Activated CD4-positive, alpha-beta T cell treated with anti-CD3 and anti-CD28 coated beads, Interleukin-10, Interleukin-2, amounts not matched to agents 100 ng/mL and 50 ng/mL, durations not matched to agents 16 hours and 8 hours (primary cell): ENCODE results near the gene GSN.
"Not testable (repeated sequence)": the region's sequence is repeated elsewhere in the genome, so short reads cannot be mapped to it uniquely, and the experiment has no call there.

Source experiments
- DNase-seq: peaks from one replicate; pipeline ENCODE4 v3.0.0-alpha.2; 2020

GSN gene

DNA sequence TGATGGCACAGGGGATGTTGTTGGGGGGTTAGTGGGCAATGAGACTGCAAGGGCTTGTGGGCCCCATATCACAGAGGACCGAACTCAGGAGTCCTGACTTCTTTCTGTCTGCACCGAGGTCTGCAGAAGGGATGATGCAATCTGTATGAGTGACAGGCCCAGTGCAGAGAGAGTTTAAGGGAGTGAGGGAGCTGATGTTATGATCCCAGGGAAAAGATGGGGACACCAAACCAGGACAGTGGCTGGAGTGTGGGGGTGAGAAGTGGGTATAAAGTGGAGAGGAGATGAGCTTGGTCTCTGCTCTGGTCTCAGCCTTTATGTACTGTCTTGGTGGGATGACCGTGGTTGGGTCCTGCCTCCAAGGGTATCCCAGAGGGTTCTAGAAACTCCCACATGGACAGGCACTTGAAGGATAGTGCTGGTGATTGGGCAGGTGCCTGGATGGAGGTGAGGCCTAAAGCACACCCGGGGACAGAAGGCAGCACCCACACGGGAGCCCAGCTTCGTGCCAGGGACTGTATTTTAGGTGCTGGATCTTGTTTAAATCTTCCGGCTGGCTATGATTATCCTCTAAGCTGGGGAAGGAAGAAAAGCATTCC lies 21.9 kb downstream of the GSN start:
- no peak for DNase-seq

DNA sequence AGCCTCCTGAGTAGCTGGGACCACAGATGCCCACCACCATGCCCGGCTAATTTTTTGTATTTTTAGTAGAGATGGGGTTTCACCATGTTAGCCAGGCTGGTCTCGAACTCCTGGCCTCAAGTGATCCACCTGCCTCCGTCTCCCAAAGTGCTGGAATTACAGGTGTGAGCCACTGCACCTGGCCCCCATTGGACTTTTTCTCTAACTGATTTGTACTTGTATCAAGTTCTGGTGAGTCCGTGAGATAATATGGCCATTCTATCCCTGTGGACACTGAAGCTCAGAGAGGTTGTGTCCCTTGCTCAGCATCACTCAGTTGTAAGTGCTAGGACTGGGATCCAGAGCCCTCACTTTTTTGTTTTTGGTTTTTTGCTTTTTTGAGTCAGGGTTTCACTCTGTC lies 23.6 kb downstream of the GSN start:
- DNase-seq = not testable (repeated sequence)

DNA sequence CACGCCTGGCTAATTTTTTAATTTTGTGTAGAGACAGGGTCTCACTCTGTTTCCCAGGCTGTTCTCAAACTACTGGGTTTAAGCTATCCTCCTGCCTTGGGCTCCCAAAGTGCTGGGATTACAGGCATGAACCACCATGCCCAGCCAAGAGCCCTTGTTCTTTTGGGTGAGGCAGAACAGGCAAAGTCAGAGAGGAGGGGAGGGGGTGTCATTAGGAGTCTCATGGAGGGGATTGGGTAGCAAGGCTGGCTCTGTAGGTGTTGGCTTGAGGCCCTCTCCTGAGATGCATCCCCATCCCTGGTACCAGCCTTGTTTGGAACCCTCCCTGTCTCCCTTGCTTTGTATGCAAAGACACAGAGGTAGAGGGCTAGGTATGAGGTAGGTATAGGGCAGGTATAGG lies 24.1 kb downstream of the GSN start:
- no peak for DNase-seq

DNA sequence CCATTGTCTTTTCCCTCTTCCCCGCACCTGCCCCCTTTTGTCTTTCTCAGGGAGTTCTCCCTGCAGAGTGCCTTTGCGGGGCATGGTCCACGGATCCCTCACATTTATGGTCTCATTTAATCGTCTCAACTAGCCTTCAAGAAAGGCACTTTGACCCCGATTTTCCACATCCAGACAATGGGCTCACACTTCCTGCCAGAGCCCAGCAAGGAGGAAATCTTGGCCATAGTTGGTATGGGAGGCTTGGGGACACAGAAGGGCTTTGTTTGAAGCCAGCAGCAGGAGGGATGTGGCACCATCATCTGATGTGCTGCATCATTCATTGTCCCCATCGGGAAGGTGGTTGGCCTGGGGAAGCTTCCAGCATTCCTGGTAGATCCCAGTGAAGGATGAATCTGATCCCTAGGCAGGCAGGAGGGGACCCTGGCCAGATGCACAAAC lies 24.9 kb downstream of the GSN start:
- no peak for DNase-seq

DNA sequence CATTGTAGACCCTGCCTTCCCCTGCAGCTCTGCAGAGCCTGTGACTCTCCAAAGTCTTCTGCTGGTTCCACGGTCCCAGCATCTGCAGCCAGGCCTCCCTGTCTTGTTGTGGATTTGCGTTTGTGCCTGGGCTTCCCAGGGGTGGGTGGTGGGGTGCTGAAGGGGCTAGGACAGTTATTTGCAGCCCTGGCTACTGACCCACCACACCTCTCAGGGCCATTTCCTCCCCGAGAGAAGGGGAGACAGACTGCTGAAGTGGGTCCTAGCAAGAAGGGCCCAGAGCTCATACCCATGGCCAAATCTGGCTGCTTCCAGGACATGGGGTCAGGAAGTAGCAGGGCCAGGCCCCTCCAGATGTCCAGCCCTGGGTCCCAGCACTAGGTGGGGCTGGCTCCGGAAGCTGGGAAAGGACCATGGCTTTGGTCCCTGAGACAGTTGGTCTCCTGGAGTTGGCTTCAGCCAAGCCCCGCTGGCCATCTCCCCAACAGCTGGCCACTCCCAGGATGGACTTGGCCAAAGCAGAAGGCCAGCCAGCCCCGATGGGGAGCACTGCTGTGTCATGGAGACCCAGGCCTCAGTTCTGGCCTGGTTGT lies 26.3 kb downstream of the GSN start:
- DNase-seq = no peak

DNA sequence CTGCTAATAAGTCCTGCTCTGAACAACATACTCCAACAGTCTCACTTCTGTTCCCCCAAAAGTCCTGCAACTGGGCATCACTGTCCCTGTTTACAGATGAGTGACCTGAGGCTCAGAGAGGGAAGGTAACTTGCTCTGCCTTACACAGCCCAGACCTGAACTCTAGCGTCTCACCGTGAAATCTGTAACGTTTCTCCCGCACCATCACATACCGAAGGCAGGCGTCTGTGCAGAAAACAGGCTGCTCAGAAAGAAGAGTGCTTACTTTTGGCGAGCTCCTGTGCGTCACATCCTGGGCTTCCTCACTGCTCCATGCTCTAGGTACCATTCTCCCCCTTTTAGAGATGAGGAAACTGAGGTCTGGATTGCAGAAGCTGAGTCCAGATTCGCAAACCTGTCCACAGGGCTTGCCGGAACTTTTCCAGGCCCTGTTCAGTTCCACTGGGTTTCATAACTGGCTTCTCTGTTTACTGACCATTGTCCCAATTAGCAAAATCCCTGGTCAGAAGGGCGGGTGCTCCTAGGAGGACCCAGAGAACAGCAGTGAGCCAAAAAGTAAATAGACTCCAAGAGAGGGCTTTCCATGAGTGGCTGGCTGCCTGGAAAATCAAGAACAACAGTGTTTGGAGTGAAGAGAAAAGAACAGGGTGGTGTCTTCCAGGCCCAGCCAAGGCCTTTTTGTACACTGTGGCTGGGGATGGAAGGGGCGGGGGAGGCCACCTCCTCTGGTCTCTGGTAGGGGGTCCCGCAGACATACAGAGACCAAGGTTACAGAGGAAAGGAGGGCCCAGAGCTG lies 27.1 kb downstream of the GSN start:
- DNase-seq = no peak

DNA sequence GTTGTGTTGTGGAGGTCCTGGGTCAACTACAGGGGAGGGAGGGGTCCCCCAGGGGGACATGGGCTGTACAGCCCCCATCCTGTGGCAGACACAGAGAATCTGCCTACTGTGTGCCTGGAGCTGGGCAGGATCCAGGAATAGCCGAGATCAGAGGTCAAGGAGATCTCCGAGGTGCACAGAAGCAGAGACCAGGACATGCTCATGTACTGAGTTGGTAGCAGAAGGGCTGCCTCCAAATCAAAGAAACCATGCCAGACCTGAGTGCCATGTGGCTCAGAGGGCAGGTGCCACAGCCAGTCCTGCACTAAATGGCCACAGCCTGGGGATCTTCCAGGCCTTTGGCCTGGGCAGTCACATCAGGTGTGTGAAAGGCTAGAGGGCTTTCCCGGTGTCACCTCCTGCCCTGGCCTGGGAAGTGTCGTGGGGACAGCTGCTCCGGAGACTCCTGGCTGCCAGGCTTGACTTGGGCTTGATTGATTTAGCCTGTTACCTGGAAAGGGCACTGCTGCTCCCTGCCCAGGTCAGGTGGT lies 27.8 kb downstream of the GSN start:
- no peak for DNase-seq

DNA sequence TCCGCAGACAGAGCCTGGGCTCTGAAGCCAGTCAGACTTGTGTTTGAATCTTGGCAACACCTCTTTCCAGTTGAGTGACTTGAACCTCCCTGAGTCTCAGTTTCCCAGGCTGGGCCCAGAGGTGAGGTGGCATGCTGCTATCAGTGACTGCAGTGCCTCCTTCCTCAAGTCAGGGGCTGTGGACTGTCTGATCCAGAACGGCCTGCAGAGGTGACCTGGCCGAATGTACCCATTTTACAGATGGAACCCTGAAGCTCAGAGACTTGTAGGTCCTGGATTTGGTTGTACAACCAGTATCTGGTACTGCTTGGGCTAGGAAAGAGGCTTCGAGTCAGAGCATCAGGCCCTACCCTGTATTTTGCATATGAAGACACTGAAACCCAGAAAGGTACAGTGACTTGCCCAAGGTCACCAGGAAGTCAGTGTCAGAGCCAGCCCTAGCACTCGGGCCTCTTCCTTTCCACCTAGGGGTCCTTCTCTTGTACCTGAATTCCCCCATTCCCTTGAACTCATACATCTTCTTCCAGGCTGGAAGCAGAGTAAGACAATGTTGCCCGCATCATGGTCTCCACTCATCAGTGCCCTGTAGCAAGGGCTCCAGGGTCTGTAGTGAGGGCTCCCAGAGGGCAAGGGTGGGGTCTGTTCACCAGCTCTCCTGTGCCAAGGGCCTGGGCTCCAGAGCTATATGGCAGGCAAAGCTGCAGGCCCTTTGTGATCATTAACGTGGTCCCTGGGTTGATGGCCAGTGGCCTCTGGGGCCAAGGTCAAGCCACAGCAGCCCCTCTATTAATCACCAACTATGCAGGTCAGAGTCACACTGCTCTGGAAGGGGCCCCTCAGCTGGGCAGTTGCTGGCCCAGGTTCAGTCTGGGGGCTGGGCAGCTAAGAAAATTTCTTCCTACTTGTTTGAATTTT lies 28.5 kb downstream of the GSN start:
- DNase-seq = no peak

DNA sequence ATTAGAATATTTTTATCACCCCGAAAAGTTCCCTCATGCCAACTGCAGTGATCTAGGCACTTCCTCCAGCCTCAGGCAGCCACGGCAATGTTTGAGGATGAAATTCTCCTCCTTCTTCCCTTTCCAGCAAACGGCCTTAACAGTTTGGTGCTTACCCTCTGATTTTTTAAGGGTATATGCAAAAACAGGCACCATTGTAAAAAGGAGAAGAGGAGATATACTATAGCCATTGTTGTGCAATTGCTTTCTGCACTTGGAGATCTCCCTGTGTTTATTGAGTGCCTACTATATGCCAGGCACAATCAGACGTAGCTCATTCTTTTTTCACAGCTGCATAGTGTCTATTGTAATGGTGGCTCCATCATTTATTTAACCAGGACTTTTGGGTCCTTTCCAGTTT lies 29.4 kb downstream of the GSN start:
- DNase-seq = no peak

DNA sequence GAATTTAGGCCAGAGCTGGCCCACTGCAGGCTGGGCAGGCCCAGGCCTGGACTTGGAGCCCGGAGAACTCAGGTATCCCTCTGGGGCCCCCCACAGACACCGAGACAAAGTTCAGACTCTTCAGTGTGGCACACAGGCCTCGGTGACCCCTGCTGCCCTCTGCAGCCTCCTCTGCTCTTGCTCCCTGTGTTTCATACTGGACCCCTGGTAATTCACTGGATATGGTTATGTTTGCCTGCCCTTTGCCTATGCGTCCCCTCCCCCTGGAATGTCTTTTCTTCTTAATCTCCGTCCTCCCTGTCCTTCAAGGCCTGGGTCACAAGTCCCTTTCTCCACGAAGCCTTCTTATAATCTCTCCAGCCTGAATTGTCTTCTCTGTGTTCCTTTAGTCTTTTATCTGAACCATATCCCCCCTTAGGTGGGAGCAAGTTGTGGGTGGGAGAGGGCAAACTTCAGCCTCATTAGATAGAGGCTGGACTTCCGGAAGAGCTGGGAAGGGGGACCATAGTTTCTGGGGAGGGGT lies 30.1 kb downstream of the GSN start:
- no peak for DNase-seq

DNA sequence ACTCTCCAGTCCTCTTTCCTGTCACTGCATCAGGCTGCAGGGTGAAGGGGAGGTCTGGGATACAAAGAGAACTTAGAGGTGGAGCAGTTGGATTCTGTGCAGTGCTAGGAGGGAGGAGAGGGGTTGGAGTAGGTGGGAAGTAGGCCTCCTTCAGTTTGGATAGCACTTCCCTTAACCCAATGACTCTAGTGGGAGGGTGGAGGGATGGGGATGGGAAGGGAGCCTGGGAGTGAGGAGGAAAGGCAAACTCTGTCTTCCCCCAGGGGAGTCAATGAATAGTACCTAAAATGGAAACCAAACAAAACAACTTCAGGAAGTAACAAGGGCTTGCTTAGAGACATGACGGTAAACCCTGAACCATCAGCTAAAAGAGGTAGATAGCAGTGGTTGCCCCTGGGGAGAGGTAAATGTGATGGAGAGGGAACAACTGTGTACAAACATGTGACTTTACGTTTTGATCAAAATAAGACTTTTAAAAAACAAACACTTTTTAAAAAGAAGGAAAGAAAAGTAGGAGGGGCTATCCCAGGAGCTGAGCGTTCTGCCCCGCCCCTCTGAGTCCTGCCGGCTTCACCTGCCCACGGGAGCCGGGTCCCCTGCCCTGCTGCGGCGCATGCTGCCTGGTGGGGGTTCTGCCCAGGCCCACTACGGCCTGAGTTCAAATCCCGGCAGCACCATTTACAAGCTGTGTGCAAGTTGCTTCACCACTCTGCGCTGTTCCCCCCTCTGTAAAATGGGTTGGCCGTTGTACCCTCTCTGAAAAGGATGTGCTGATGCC lies 30.9 kb downstream of the GSN start:
- DNase-seq = no peak

DNA sequence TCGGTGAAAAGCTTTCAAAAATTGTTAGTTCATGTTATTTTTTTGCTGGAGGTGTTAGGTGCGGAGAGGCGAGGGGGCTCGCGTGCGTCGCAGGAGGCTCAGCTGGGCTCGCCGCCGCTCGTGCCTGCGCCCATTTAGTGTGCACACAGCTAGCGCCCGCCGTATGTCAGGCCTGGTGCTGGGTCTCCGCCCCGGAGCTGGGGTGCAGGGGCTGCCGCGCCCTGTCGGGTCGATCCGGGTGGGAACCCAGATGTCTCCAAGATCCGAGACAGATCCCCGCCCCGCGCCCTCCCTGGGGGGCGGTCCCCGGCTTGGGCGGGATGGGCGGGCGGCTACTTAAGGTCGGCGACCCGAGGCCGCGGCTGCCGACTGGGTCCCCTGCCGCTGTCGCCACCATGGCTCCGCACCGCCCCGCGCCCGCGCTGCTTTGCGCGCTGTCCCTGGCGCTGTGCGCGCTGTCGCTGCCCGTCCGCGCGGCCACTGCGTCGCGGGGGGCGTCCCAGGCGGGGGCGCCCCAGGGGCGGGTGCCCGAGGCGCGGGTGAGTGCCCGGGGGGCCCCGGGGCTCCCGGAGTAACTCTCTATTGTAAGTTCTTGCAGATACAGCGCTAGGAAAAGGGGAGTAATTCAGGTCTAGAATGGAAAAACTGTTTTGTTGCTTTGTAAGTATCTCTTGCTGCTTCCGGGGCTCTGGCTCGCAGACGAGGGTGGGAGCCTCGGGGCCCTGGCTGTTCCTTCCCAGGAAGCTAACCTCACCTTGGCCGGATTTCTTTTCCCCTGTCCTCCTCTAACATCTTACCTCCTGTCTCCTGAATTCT lies 31.7 kb downstream of the GSN start:
- DNase-seq = no peak

DNA sequence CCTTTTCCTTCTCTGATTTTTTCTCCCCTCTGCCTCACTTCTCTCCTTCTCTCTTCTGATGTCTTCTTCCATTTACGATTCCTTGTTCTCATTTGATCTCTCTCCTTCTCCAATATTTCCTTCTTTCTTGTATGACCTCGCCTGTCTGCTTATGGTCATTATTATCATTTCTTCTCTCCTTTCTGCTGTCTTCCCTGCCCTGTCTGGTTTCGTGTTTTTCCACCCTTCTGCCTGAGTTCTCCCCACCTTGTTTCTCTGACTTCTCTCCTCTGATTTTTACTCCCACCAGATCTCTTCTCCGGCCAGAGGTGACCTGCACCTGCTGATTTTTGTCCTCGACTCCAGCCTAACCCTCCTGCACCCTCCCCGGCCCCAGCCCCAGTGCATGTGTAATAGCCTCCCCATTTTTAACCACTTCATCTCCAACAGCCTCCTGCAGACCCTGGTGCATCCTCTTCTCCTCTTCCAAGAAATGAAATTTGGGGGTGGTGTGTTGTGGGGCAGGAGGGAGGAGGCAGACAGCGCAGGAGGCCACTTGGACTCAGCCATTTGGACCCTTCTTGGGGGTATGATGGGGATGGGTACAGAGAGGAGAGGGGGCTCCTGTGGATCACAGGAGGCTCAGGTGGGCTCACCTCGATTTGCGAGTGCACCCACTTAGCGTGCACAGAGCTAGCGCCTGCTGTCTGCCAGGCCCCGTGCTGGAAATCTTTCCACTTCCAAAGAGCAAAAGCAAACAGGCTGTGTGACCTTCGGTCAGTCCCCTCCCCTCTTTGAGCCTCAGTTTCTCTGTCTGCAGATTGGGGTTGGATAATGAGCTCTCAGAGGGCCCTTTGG lies 32.5 kb downstream of the GSN start:
- DNase-seq = no peak

DNA sequence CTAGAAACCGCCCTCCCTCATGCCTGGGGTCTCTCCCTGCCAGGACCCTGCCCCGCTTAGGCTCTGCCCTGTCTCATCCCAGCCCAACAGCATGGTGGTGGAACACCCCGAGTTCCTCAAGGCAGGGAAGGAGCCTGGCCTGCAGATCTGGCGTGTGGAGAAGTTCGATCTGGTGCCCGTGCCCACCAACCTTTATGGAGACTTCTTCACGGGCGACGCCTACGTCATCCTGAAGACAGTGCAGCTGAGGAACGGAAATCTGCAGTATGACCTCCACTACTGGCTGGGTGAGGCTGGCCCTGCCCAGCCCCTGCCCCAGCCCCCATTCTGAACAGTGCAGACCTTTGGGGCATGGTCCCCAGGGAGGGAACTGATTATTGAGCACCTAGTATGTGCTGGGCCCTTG lies 33.9 kb downstream of the GSN start:
- no peak for DNase-seq

DNA sequence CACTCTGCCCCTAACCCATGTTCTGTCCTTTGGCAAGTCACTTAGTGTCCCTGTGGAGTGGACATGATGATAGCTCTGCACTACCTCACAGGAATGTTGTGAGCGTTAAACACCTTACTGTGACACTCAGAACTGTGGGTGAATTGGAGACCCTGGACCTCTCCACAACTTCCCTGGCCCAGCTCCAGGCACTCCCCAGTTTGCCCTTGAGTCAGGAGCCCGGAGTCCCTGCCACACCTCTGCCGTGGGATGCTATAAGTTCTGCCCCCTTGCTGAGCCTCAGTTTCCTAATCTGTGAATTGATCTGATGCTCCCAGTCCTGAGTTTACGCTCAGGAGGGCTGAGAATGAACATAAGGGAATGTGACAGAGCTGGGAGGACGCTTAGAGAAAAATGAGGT lies 34.4 kb downstream of the GSN start:
- no peak for DNase-seq

DNA sequence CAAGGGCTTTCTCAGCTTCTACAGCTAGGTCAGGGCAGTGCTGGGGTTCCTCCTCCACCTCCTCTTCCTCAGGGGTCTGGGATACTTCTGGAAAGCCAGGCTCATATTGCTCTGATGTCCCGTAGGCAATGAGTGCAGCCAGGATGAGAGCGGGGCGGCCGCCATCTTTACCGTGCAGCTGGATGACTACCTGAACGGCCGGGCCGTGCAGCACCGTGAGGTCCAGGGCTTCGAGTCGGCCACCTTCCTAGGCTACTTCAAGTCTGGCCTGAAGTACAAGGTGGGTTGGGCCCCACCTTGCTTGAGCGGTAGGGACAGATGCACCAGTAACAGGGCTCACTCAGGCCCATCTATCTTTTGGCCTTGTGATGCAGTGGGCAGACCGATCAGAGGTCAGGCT lies 34.8 kb downstream of the GSN start:
- no peak for DNase-seq

DNA sequence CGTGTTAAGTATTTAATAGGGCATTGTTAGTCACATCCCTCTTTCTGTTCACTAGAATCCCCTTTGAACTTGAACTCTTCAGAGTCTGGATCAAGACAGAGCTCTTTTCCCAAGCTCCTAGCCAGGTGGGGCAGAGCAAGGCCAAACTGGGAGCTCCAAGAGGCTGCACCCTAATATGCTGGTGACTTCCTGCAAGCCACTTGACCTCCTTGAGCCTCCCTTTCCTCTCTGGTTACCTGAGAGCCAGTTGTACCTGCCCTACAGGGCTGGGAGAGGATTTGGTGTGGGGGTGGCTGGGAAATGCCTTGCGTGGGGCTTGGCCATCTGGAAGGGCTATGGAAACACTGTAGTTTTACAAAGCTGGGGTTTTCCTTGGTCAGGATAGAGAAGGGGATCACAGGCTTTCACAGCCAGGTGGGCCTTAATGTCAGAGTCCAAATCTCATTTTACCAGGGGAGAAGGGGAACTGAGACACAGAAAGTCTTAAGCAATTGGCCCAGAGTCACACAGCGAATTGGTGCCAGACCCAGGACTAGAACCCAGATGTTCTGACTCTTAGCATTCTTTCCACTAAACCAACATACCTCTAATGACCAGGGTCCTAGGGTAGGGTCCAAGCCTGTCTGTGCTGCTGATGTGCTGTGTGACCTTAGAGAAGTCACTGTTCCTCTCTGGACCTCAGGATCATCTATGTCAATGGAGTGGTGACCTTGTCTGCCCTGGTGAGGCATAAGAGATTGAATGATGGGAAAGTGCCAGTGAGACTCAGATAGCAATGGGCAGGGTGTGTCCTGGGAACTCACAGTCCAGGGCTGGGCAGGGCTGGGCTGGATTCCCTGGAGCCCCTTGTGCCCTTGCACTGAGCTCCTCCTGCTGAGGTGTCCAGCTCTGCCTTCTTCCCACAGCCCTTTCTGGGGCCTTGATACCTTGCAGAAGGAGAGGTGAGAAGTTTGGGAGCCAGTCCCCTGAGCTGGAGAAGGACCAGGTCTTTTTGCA lies 35.8 kb downstream of the GSN start:
- DNase-seq = no peak

DNA sequence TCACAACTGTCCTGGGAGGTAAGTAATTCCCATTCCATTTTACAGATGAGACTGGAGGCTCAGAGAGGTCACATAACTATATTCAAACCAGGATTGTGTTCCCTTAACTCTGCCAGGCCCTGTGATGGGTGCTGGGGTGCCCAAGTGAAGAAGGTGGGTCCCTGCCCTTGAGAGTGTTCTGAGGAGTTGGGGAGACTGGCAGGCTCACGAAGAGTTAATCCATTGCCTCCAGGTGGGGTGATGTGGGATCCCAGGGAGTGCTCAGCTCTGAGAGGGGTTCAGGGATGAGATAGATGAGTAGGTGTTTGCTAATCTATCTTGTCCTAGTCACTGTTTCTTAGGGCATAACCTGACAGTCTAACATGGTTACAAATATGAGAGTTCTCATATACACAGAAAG lies 36.7 kb downstream of the GSN start:
- no peak for DNase-seq
